ENCODE measurements around the gene HCN3. TPM values are rescaled to one million over a fixed set of nuclear protein-coding genes. Genes with fewer than 3 reads are reported as not detected.

The HCN3 gene
- polyA plus RNA-seq, 1 donor from 2014 or later = 53.2 TPM

DNA sequence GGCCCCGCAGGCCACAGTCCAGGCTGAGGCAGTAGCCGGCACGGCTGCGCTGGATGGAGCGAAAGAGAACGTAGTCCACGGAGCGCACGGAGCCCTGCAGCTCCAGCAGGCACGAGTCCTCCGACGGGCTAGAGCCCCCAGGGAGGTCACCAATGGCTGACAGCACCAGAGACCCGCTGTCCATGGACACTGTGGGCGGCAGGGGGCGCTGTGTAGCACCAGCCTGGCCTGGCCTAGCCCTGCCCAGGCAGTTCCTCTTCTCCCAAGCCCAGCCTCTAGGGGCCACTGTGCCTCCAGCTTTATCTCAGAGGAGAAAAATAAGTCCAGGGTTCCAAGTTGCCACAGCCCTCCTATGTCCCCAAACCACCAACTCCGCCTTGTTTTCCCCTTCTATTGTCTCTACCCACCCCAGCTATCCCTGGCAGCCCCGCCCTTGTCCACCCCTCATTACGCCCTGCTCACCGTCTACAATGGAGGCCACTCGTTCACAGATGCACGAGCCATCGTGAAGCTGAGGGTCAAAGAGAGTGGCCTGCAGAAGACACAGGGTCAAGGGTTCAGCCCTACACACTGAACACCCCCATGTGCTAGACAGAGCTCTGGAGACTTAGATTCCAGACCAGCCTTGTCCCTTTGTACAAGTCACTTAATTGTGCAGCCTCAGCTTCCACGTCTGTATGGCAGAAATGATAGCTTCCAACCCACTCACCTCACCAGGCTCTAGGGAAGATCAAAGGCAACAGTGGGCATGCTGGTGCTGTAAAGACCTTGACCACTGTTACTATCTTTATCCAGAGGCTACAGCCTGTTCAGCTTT is 26.4 kb upstream of the HCN3 start:
- H3K27me3 ChIP-seq (ENCODE audit: insufficient read depth, low read depth, low read length) = no peaks in the 10 kb centered on the region
- no peak overlapping the region for H3K4me3 ChIP-seq (ENCODE audit: low read length)
- no peaks in the 10 kb centered on the region for H3K9me2 ChIP-seq (ENCODE audit: insufficient read depth, low read length)
- no peak overlapping the region for H3K4me2 ChIP-seq (ENCODE audit: low read length)
- no peaks in the 10 kb centered on the region for H3K36me3 ChIP-seq (ENCODE audit: insufficient read depth, low read length)
- H3K79me2 ChIP-seq (replicated peaks; ENCODE audit: insufficient read depth, low read length) = peaks cover 8% of the 10 kb centered on the region
- TF ChIP-seq, protein P1, sequence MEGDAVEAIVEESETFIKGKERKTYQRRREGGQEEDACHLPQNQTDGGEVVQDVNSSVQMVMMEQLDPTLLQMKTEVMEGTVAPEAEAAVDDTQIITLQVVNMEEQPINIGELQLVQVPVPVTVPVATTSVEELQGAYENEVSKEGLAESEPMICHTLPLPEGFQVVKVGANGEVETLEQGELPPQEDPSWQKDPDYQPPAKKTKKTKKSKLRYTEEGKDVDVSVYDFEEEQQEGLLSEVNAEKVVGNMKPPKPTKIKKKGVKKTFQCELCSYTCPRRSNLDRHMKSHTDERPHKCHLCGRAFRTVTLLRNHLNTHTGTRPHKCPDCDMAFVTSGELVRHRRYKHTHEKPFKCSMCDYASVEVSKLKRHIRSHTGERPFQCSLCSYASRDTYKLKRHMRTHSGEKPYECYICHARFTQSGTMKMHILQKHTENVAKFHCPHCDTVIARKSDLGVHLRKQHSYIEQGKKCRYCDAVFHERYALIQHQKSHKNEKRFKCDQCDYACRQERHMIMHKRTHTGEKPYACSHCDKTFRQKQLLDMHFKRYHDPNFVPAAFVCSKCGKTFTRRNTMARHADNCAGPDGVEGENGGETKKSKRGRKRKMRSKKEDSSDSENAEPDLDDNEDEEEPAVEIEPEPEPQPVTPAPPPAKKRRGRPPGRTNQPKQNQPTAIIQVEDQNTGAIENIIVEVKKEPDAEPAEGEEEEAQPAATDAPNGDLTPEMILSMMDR (IDR thresholded peaks at IDR 0.05; ENCODE audit: poor library complexity, severe bottlenecking) = peak; percentile 99
- TF ChIP-seq SMC3 (conservative IDR thresholded peaks at IDR 0.05; ENCODE audit: poor library complexity) = peak; percentile 87
- TF ChIP-seq, protein P2, sequence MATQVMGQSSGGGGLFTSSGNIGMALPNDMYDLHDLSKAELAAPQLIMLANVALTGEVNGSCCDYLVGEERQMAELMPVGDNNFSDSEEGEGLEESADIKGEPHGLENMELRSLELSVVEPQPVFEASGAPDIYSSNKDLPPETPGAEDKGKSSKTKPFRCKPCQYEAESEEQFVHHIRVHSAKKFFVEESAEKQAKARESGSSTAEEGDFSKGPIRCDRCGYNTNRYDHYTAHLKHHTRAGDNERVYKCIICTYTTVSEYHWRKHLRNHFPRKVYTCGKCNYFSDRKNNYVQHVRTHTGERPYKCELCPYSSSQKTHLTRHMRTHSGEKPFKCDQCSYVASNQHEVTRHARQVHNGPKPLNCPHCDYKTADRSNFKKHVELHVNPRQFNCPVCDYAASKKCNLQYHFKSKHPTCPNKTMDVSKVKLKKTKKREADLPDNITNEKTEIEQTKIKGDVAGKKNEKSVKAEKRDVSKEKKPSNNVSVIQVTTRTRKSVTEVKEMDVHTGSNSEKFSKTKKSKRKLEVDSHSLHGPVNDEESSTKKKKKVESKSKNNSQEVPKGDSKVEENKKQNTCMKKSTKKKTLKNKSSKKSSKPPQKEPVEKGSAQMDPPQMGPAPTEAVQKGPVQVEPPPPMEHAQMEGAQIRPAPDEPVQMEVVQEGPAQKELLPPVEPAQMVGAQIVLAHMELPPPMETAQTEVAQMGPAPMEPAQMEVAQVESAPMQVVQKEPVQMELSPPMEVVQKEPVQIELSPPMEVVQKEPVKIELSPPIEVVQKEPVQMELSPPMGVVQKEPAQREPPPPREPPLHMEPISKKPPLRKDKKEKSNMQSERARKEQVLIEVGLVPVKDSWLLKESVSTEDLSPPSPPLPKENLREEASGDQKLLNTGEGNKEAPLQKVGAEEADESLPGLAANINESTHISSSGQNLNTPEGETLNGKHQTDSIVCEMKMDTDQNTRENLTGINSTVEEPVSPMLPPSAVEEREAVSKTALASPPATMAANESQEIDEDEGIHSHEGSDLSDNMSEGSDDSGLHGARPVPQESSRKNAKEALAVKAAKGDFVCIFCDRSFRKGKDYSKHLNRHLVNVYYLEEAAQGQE (IDR thresholded peaks at IDR 0.05; ENCODE audit: borderline replicate concordance) = no peak
- no peak for TF ChIP-seq EP300 (conservative IDR thresholded peaks at IDR 0.05; ENCODE audit: poor library complexity, severe bottlenecking)
- no peak for TF ChIP-seq POLR2AphosphoS5 (IDR thresholded peaks at IDR 0.05)
- peak; percentile 90 for TF ChIP-seq RAD21 (conservative IDR thresholded peaks at IDR 0.05)
- H3F3A ChIP-seq (ENCODE audit: insufficient read depth, low read length, poor library complexity, severe bottlenecking) = no peaks in the 10 kb centered on the region
- H2AFZ ChIP-seq (ENCODE audit: low read depth, low read length) = no peak overlapping the region
- H3K9me3 ChIP-seq (ENCODE audit: low read length) = no peaks in the 10 kb centered on the region
- H4K20me1 ChIP-seq (ENCODE audit: insufficient read depth) = no peaks in the 10 kb centered on the region
- H3K9ac ChIP-seq (ENCODE audit: low read length) = peak overlapping the region; percentile 9
- no peak overlapping the region for H3K27ac ChIP-seq (ENCODE audit: low read length)

DNA sequence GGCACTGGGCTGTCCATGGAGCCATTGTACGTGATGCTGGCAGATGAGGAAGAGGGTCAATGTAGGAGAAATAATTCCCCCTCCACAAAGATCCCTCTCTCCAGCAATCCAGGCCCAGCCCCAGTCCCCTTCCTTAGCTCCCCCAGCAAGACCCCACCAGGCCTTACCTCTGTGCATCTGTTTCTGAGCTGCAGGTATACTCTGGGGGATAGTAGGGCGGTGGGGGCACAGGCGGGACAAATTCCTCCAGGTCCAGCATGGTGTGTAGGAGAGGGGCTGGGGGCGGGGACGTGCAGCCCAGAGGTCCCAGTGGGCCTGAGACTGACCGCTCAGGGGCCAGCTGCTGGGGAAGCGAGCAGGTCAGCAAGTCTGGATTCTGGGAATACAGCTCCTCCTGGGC is 25.7 kb upstream of the HCN3 start:
- Histone ChIP-seq H3K79me2 (replicated peaks; ENCODE audit: insufficient read depth, low read length) (peaks cover 8% of the 10 kb centered on the region), H3K36me3 (ENCODE audit: insufficient read depth, low read length) (no peaks in the 10 kb centered on the region), H3K9me3 (ENCODE audit: low read length) (no peaks in the 10 kb centered on the region), H4K20me1 (ENCODE audit: insufficient read depth) (no peaks in the 10 kb centered on the region), H3K4me2 (ENCODE audit: low read length) (no peak overlapping the region), H3K4me3 (ENCODE audit: low read length) (no peak overlapping the region), H3K9me2 (ENCODE audit: insufficient read depth, low read length) (no peaks in the 10 kb centered on the region), H3K27ac (ENCODE audit: low read length) (no peak overlapping the region), H3F3A (ENCODE audit: insufficient read depth, low read length, poor library complexity, severe bottlenecking) (no peaks in the 10 kb centered on the region), H2AFZ (ENCODE audit: low read depth, low read length) (no peak overlapping the region), H3K27me3 (ENCODE audit: insufficient read depth, low read depth, low read length) (no peaks in the 10 kb centered on the region), H3K9ac (ENCODE audit: low read length) (no peak overlapping the region)
- TF ChIP-seq EZH2 (IDR thresholded peaks at IDR 0.05; ENCODE audit: borderline replicate concordance, insufficient read depth, low read length, poor library complexity, severe bottlenecking) = no peak
- no peak for TF ChIP-seq TAF1 (IDR thresholded peaks at IDR 0.05; ENCODE audit: low read depth)
- TF ChIP-seq, protein P2 (IDR thresholded peaks at IDR 0.05; ENCODE audit: borderline replicate concordance) = no peak
- TF ChIP-seq SMC3 (conservative IDR thresholded peaks at IDR 0.05; ENCODE audit: poor library complexity) = no peak
- TF ChIP-seq POLR2AphosphoS5 (IDR thresholded peaks at IDR 0.05) = no peak
- TF ChIP-seq EP300 (conservative IDR thresholded peaks at IDR 0.05; ENCODE audit: poor library complexity, severe bottlenecking) = no peak
- TF ChIP-seq, protein P1 (IDR thresholded peaks at IDR 0.05; ENCODE audit: poor library complexity, severe bottlenecking) = no peak
- no peak for TF ChIP-seq MXI1 (conservative IDR thresholded peaks at IDR 0.05; ENCODE audit: poor library complexity, severe bottlenecking)
- no peak for TF ChIP-seq RAD21 (conservative IDR thresholded peaks at IDR 0.05)
